GM10266 (cell line): ENCODE results near the gene TRIM67.

Experiments used
- DNase-seq: peaks from one replicate; pipeline ENCODE4 v3.0.0; 2012; ENCODE audit errors: extremely low spot score
- TF ChIP-seq, protein P1 (sequence below): IDR thresholded peaks from 2 replicates; pipeline ENCODE4 v1.5.1; 2012; ENCODE audit warnings: mild to moderate bottlenecking, low read depth; ENCODE audit not compliant: control insufficient read depth, insufficient read depth; ENCODE audit errors: missing control alignments

TRIM67 gene

DNA sequence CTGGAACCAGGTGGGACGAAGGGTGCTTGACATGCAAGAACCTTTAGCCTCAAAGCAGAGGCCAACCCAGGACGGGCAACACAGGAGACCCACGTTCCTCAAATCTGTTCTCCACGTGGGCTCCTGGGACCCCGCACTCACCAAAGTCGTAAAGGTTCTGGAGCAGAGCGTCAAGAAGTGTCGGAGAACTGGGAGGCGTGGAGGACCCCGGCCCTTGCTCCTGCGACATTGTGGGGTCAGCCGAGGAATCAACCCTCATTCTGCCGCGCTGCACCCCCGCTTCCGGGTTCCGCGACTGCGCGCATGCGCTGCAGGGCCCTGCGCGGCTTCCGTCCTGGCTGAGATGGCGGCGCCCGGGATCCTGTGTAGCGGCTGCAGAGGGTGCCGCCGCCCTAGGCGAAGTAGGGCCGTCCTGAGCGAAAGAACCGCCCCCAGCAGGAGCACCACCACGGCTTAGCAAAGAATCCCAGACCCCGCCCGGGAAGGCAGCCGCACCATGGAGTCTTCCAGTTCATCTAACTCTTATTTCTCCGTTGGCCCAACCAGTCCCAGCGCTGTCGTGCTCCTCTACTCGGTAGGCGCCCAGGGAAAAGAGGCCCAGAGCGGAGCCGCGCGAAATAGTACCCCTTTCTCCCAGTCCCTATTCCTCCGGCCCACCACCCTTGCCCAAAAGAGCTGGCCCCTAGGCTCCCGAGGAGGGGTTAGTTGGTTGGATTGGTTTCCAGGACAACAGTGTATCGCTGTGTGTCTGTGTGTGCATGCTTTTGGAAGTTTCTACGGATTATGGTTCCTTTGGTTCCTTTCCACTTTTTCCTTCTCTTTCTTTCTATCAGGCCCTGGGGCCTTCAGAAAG lies 79.3 kb downstream of the TRIM67 start, which contains the start of gene GNPAT:
Gene GNPAT, plus strand, starts transcription at position 330 of the 853 bp plus-strand sequence. Its CDS starts 167 bp downstream, at position 497.
- DNase-seq: peak; percentile 88
- TF ChIP-seq, protein P1, sequence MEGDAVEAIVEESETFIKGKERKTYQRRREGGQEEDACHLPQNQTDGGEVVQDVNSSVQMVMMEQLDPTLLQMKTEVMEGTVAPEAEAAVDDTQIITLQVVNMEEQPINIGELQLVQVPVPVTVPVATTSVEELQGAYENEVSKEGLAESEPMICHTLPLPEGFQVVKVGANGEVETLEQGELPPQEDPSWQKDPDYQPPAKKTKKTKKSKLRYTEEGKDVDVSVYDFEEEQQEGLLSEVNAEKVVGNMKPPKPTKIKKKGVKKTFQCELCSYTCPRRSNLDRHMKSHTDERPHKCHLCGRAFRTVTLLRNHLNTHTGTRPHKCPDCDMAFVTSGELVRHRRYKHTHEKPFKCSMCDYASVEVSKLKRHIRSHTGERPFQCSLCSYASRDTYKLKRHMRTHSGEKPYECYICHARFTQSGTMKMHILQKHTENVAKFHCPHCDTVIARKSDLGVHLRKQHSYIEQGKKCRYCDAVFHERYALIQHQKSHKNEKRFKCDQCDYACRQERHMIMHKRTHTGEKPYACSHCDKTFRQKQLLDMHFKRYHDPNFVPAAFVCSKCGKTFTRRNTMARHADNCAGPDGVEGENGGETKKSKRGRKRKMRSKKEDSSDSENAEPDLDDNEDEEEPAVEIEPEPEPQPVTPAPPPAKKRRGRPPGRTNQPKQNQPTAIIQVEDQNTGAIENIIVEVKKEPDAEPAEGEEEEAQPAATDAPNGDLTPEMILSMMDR: no peak

DNA sequence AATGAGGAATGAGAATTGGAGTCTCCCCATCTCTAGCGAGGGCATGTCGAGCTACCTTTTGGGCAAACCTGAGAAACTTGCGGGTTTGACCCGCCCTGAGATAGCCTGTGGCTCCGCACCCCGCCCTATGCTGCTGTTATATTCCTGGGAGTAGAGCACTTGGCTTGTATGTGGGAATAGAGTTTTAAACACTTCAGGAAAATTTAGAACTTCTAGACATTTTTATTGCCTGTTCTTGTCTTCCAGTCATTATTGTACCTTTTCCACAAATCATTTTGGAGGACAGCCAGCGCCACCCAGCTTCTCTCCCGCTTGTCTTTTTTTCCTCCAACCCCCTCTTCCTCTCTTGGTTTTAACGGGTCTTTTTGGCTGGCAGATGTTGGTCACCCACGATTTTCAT lies 79.9 kb downstream of the TRIM67 start:
- peak; percentile 27 for DNase-seq

DNA sequence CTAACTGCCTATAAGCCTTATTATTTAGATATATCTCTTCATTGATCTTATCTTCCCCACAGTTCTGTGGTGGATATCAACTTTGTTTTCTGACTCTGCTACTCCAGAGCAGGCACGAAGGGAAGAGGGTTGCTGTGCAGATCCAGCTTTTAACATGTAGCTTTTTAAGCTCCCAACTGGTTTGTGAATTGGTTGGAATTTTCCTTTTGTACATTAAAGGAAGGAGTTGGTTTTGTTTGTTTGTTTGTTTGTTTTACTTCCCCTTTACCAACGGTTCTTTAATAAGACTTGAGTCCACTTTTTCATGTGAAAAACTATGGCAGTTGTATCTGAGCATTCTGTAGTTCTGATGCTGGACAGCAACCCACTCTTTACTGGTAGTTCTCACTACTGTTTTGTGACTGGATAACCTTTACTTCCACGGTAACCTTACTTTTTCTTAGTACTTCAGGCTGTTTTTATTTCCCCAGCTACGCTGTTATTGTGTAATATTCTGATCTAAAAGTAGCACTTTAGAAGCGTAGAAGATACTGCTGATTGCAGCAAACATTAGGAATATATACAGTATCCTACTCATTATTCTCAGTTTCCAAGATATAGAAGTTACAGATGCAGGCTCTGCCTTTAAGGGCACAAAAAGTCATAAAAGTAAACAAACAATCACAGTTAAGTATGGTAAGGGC lies 80.8 kb downstream of the TRIM67 start:
- DNase-seq: no peak
- TF ChIP-seq, protein P1: no peak

More for the DNA sequence above, 79.9 kb downstream of the TRIM67 start:
- TF ChIP-seq, protein P1: no peak

DNA sequence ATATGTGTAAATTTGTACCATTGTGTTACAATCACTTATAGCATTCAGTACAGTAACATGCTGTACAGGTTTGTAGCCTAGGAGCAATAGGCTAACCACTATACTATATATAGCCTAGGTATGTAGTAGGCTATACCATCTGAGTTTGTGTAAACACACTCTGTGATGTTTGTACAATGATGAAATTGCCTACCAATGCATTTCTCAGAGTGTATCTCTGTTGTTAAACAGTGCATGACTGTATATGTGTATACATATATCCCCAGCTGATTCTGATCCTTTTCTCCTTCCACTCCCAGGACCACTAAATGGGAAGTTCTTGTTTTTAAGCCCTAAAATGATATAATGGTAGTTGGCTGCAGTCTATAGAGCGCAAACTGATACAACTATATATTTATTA lies 86.9 kb downstream of the TRIM67 start:
- TF ChIP-seq, protein P1: no peak
- DNase-seq: no peak

DNA sequence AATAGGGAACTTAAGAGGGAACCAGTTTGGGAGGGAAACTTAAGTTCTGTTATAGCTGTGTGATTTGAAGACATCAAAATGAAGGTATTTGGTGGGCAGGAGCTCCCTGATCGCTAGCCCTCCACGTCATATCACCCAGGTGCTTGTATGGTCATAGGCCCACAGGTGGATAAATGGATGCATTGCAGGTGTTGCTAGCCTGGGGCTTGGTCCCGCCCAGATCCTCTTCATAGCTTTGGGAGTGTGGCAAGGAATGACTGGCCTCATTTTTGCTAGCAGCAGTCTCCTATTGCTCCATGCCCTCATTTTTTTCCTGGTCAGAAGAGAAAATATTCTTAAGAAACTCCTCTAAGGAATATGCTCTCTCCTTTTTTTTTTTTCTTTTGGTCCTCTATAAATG lies 90.5 kb downstream of the TRIM67 start:
- DNase-seq: no peak
- TF ChIP-seq, protein P1: no peak

DNA sequence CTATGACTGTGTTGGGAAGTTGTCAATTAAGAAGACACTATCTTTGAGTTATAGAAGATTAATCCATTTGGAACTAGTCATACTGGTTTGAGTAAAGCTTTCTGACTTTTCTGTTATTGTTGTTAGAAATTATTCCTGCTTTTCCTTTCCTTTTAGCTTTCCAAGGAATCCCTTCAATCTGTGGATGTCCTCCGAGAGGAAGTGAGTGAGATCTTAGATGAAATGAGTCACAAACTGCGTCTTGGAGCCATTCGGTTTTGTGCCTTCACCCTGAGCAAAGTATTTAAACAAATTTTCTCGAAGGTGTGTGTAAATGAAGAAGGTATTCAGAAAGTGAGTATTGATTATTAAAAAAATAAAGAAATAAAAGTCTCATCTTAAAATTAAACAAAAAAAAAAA lies 98.5 kb downstream of the TRIM67 start:
- no peak for DNase-seq
- TF ChIP-seq, protein P1: no peak

DNA sequence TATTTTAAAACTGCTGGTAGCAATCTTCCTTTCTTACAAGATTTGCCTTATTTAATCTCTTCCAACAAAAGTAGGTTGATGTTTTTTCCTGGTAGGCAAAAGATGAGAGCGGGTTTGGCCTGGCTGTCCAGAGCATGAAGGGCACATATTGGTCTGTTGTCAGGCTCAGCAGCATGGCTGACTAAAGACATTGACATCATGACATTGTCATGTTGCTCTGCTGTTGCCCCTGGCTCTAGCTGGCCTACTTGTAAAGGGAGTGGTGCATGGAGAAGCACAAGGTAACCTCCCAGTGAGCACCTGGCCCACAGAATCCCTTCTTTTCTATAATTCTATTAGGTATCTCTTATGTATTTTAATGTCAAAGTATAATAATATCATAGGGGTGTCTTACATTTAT lies 102.8 kb downstream of the TRIM67 start:
- TF ChIP-seq, protein P1: no peak

More for the DNA sequence above, 102.8 kb downstream of the TRIM67 start:
- no peak for DNase-seq
